ENCODE results near the gene OLFM4. TPM values are rescaled to one million over a fixed set of nuclear protein-coding genes. Genes with fewer than 3 reads are reported as not detected.

OLFM4 gene
- polyA plus RNA-seq, 1 donor (not counting 4 experiments of a cell fraction or from before 2014, with no cell fraction given): not detected

DNA sequence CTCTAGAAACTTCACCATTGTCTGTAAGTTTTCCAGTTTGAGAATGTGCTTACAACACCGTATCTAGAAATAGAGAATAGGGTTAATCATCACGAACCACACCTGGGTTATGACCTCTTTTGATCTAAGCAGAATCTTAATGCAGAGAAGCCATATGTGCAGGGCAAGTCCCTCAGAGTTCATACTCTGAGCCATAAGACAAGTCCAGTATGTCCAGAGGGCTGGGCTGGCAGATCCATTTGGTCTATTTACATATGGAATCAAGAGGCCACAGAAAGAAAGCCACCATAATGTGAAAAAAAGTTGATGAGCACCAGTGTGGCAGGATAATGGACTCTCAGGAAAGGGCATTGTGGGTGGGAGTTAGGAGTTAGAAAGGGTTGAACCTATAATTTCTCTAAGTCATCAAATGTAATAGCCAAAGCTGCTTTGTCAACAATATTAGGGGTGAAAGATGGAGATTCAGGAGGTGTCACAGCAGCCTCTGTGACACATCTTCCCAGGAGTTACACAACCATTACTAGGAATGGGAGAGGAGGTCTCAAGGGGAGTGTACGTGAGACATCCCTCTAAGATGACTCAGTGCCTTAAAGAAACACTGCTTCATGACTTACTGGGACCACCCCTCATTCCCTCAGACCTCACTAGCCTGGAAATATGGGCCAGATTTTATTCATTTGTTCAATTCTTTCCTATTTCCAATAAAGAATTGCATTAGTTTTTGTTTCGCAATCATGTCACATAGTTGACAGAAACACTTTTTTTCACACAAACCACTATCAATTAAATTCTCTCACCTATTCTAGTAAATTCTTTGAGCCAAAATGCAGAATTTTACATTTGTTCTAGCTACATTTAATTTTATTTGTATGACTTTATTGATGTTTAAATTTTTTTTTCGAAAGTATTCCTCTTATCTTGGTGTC lies 30.4 kb upstream of the OLFM4 start:
- Histone ChIP-seq H3K27ac (ENCODE audit: control insufficient read depth, insufficient read depth, low read length) (no peak overlapping the region), H3K4me1 (ENCODE audit: control insufficient read depth, extremely low read depth, insufficient read depth, low read length) (no peaks in the 10 kb centered on the region), H3K9me1 (ENCODE audit: control insufficient read depth, extremely low read depth, insufficient read depth, low read length) (no peaks in the 10 kb centered on the region), H3K36me3 (ENCODE audit: control insufficient read depth in 2 of 2, extremely low read depth in 1 of 2, insufficient read depth in 2 of 2, low read length in 2 of 2) (no peaks in the 10 kb centered on the region), H3K27me3 (ENCODE audit: control insufficient read depth, extremely low read depth, insufficient read depth, low read length) (no peaks in the 10 kb centered on the region), H2AFZ (ENCODE audit: control insufficient read depth, low read length) (no peak overlapping the region), H3K4me3 (ENCODE audit: control insufficient read depth in 2 of 3, extremely low read depth in 1 of 3, insufficient read depth in 2 of 3, low read depth in 1 of 3, low read length in 3 of 3) (no peak overlapping the region), H3K4me2 (ENCODE audit: control insufficient read depth, extremely low read depth, insufficient read depth, low read depth, low read length) (no peak overlapping the region), H3K9me3 (ENCODE audit: control insufficient read depth, low read depth, low read length) (no peaks in the 10 kb centered on the region), H3K79me2 (ENCODE audit: control insufficient read depth, insufficient read depth, low read length) (no peaks in the 10 kb centered on the region), H3K9ac (ENCODE audit: control insufficient read depth, extremely low read depth, insufficient read depth, low read length) (no peak overlapping the region), H4K20me1 (ENCODE audit: control insufficient read depth, extremely low read depth, insufficient read depth, low read length) (no peaks in the 10 kb centered on the region)
- no peak for TF ChIP-seq CTCF (optimal IDR thresholded peaks at IDR 0.05 in 1 of 3, IDR thresholded peaks at IDR 0.05 in 1 of 3, conservative IDR thresholded peaks at IDR 0.05 in 1 of 3; ENCODE audit: extremely low read depth in 1 of 3, insufficient read depth in 2 of 3, low read length in 3 of 3)
- no peak for TF ChIP-seq EZH2 (IDR thresholded peaks at IDR 0.05; ENCODE audit: low read length)
- DNase-seq (ENCODE audit: low read depth, low spot score): no peak
- dilution Hi-C loops (cut with MboI; ENCODE audit: extremely low pct_ligation_motif_present, low sequenced_read_pairs): no loop called here
- no peak for FAIRE-seq

DNA sequence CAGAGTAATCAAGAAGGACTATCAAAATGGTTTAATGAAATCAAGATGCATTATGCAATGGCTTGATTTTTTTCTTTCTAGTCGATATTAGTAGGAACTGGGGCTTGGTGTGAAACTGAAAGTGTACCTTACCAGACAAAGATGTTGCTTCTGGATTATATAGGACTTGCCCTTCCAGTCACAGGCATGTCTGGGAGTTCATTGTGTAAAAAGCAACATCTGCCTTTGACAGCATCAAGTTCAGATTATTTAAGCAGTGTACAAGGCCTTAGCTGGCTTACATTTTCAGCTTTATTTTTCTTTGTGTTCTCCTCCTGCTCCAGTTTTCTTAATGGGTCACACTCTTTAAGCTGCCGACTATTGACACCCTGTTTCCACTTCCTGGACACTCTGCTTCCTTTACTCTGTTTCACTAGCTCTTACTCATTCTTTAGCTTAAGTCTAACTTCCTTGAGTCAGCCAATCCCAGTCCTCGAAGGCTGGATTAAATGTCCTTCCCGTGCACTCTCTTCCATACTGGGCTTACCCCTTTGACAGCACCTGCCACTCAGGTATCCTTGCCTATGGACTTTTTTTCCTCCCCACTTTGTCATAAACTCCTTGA lies 29.4 kb upstream of the OLFM4 start:
- Histone ChIP-seq H3K27me3 (ENCODE audit: control insufficient read depth, extremely low read depth, insufficient read depth, low read length) (no peaks in the 10 kb centered on the region), H3K4me2 (ENCODE audit: control insufficient read depth, extremely low read depth, insufficient read depth, low read depth, low read length) (no peak overlapping the region), H3K9ac (ENCODE audit: control insufficient read depth, extremely low read depth, insufficient read depth, low read length) (no peak overlapping the region), H3K9me3 (ENCODE audit: control insufficient read depth, low read depth, low read length) (no peaks in the 10 kb centered on the region), H3K4me3 (ENCODE audit: control insufficient read depth in 2 of 3, extremely low read depth in 1 of 3, insufficient read depth in 2 of 3, low read depth in 1 of 3, low read length in 3 of 3) (no peak overlapping the region), H4K20me1 (ENCODE audit: control insufficient read depth, extremely low read depth, insufficient read depth, low read length) (no peaks in the 10 kb centered on the region), H2AFZ (ENCODE audit: control insufficient read depth, low read length) (no peak overlapping the region), H3K36me3 (ENCODE audit: control insufficient read depth in 2 of 2, extremely low read depth in 1 of 2, insufficient read depth in 2 of 2, low read length in 2 of 2) (no peaks in the 10 kb centered on the region), H3K79me2 (ENCODE audit: control insufficient read depth, insufficient read depth, low read length) (no peaks in the 10 kb centered on the region), H3K4me1 (ENCODE audit: control insufficient read depth, extremely low read depth, insufficient read depth, low read length) (no peaks in the 10 kb centered on the region), H3K27ac (ENCODE audit: control insufficient read depth, insufficient read depth, low read length) (no peak overlapping the region), H3K9me1 (ENCODE audit: control insufficient read depth, extremely low read depth, insufficient read depth, low read length) (no peaks in the 10 kb centered on the region)
- dilution Hi-C loops (cut with MboI; ENCODE audit: extremely low pct_ligation_motif_present, low sequenced_read_pairs): no loop called here
- DNase-seq (ENCODE audit: low read depth, low spot score) (no peak), FAIRE-seq (no peak)
- no peak for TF ChIP-seq CTCF (optimal IDR thresholded peaks at IDR 0.05 in 1 of 3, IDR thresholded peaks at IDR 0.05 in 1 of 3, conservative IDR thresholded peaks at IDR 0.05 in 1 of 3; ENCODE audit: extremely low read depth in 1 of 3, insufficient read depth in 2 of 3, low read length in 3 of 3)
- no peak for TF ChIP-seq EZH2 (IDR thresholded peaks at IDR 0.05; ENCODE audit: low read length)
